ENCODE data around the gene GCH1.
"Not testable (repeated sequence)": the region's sequence is repeated elsewhere in the genome, so short reads cannot be mapped to it uniquely, and the experiment has no call there.

The GCH1 gene

DNA sequence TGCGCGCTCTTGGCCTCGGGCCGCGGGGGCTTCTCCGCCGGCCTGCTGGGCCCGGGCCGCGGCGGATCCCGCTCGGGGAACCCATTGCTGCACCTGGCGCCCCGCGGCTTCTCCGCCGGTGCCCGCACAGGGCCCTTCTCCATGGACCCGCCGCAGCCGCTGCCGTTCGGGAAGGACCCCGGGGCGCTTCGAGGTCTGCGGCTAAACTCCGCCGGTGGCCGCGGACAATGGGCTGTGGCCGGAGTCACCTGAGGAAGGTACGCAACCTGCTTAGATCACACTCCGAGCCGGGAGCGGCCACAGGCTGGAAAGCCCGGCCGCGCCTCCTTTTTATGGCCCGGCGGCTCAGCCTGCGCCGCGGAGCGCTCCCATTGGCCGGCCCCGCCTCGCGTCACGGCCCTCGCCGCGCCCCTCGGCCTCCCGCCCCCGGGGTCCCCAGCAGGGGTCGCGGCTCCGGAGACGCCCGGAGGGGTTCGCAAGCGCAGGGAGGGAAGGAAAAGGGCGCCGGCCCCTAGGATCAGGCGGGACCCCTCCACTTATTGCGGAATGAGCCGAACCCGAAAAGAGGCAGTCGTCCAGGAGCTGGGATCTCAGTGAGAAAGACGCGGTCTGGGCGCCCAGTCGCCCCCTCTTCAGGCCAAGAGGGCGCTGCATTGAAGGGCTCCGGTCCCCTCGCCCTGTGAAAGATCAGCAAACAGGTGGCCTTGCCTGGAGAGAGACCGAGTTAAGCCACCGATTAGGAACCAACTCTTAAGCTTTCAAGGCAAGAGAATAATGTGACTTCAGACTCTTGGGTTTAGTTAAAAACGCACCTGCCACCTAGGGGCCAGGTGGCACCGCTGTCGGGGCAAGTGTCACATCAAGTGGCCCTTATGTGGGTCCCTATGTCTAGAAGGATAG, at the start of gene GCH1:
Gene GCH1 (minus strand): TSS at position 306 of the 900 bp plus-strand sequence. CDS start 163 bp downstream, at position 143.
- peak; percentile 17 for DNase-seq (ENCODE audit: low read depth)

DNA sequence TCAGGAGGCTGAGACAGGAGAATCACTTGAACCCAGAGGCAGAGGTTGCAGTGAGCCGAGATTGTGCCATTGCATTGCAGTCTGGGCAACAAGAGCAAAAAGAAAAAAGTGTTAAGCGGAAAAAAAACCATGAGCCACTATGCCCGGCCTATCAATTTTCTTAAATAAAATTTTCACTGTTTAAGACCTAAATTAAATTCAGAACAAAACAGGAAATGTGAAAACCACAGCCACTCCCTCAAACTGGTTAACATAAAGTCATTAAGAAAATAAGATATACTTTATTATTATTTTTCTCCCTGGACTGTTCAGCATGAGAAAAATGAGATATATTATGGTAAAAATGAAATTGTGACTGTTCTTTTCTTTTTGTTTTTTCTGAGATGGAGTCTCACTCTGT, 44.6 kb upstream of the GCH1 start:
- no peak for DNase-seq (ENCODE audit: low read depth)

- DNase-seq (ENCODE audit: low read depth): no peak
Measured at GRCh38 chr14:54946500-54946899, 43.9 kb upstream of the GCH1 start.

DNA sequence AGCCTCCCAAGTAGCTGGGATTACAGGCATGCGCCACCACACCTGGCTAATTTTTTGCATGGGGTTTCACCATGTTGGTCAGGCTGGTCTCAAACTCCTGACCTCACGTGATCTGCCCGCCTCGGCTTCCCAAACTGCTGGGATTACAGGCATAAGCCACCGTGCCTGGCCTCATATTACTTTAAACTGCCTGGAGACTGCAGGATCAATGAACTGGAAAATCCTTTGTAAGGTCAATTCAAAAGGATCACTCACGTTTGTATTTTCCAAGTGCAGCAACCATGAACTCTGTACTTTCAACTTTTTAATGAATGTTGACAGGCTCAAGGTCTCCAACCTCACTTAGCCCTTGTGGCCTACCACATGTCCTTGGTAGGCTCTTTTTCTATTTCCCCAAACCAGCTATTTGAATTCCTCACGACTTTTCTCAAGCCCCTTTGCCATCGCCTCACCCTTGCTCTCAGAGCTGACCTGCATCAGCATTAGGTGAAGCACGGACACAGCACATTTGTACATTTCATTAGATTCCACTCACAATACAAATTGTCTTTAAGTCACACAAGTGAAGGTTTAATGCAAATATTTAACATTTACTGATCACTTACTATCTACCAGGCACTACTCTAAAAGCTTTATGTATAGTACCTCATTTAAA, 42.2 kb upstream of the GCH1 start:
- DNase-seq (ENCODE audit: low read depth): no peak

- no peak for DNase-seq (ENCODE audit: low read depth)
Measured at GRCh38 chr14:54942913-54943312, 40.3 kb upstream of the GCH1 start.

- DNase-seq (ENCODE audit: low read depth): no peak
Measured at GRCh38 chr14:54936816-54937215, 34.2 kb upstream of the GCH1 start.

GRCh38 chr14:54935958-54936357, 33.3 kb upstream of the GCH1 start:
- peak; percentile 35 for DNase-seq (ENCODE audit: low read depth)

- no peak for DNase-seq (ENCODE audit: low read depth)
Measured at GRCh38 chr14:54935100-54935499, 32.5 kb upstream of the GCH1 start.

DNA sequence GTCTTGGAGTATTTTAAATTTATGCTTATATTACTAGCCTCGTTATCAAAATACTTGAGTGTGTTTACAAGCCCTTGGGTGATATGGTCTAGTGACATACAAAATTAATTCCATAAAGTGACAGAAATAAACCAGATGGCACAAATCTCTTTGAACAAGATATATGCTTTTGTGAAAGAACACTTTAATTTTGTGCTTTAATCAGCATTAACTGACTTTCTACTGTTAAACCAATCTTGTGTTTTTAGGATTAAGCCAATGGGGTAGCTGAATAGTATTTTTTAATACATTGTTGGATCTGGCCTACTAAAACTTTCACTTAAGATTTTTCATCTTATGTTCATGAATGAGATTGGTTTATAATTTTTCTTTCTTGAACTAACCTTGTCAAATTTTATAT, 30.4 kb upstream of the GCH1 start:
- no peak for DNase-seq (ENCODE audit: low read depth)

DNA sequence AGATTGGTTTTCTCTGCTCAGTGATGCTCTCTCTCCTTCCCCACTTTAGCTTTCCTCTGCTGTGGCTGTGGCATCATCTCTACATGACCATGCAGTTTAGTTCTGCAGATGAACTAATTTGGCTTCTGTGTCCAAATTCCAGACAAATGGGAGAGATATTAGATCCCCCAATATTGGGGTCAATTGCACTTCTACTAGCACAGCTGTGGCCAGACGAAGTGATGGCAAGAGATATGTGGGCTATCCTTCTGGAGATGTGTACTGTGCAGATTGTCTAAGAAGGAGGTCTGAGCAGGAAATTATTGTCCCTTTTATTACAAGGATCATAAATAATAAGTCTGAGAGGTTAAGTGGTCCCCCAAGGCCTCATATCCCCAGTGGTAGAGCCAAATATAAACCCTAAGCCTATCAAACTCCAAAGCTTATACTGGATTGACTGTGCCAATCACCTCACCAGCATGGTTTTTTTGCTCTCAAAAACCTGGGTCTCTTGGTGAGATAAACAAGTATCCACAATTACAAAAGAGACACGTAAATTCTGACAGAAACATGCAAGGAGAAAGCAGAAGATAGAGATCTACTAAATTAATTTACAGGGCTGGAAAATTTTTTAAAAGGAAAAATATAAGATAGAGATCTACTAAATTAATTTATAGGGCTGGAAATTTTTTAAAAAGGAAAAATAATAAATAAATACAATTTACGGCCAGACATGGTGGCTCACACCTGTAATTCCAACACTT, 29.1 kb upstream of the GCH1 start:
- no peak for DNase-seq (ENCODE audit: low read depth)

GRCh38 chr14:54931101-54931500, 28.5 kb upstream of the GCH1 start:
- no peak for DNase-seq (ENCODE audit: low read depth)

DNA sequence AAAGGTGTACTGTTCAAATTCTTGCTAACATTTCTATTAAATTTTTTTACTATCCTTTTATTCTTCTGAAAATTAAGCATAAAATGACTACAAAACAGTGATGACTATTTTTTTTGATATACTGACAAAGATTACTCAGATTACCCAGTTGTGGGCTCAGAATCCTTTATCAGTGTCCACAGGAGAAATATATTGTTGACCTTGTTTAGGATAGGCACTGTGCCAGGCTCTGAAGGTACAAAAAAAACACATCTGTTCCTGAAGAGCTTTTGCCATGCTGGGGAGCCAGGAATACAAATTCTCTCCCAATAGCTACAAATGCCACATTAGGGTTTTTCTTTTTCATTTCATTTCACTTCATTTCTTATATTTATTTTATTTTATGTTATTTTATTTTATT, 26.9 kb upstream of the GCH1 start:
- DNase-seq (ENCODE audit: low read depth): no peak

GRCh38 chr14:54928216-54928615, 25.6 kb upstream of the GCH1 start:
- no peak for DNase-seq (ENCODE audit: low read depth)

- no peak for DNase-seq (ENCODE audit: low read depth)
Measured at GRCh38 chr14:54927551-54927950, 24.9 kb upstream of the GCH1 start.

GRCh38 chr14:54926570-54926969, 23.9 kb upstream of the GCH1 start:
- DNase-seq (ENCODE audit: low read depth): not testable (repeated sequence)

DNA sequence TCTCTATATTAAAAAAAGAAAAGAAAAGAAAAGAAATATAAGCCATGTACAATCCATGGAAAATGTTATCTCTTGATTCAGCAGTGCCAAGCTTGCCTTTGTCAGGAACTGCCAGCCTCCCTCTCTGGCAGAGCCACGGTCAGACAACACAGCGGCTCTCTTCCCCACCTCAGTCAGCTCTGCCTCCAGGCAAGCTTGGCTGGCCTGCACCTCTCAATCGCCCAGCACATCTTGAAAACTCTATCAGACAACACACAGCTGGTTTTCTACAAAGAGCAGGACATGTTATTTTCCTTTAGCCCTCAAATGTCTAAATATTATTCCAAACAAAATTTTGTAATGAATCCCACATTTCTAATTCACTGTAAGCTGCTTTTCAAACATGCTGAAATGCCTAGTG, 20.0 kb upstream of the GCH1 start:
- peak; percentile 15 for DNase-seq (ENCODE audit: low read depth)

DNA sequence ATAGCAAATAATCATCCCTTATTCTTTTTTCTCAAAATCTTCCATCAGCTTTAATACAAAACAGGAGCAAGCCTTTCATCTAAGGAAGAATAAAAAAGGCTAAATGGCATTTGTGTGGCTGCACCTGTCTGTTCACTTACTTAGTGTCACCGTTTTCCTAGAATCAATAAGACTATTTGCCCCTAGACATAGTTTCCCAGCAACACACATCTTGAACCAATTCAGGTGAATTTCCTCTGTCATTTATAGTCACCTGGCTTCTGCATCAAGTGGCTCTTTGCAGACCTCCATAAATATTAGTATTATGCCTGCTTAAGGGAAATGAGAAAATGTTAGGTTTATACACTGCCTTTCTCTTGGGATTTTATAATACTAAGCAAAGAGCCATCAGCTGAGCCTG, 17.4 kb upstream of the GCH1 start:
- no peak for DNase-seq (ENCODE audit: low read depth)

DNA sequence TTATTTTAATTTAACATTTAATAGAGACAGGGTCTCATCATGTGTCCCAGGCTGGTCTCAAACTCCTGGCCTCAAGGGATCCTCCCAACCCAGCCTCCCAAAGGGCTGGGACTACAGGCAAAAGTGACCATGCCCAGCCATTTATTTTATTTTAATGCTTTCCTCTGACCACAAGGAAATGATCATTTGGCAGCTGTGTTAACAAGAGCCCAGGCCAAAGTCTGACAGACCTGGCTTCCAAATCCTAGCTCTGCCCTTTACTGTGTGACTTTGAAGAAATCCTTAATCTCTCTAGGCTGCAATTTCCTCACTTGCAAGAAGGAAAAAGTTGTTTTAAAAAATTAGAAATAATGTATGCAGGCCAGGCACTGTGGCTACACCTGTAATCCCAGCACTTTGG, 16.7 kb upstream of the GCH1 start:
- no peak for DNase-seq (ENCODE audit: low read depth)

GRCh38 chr14:54918427-54918826, 15.8 kb upstream of the GCH1 start:
- DNase-seq (ENCODE audit: low read depth): no peak

- no peak for DNase-seq (ENCODE audit: low read depth)
Measured at GRCh38 chr14:54916101-54916500, 13.5 kb upstream of the GCH1 start.

DNA sequence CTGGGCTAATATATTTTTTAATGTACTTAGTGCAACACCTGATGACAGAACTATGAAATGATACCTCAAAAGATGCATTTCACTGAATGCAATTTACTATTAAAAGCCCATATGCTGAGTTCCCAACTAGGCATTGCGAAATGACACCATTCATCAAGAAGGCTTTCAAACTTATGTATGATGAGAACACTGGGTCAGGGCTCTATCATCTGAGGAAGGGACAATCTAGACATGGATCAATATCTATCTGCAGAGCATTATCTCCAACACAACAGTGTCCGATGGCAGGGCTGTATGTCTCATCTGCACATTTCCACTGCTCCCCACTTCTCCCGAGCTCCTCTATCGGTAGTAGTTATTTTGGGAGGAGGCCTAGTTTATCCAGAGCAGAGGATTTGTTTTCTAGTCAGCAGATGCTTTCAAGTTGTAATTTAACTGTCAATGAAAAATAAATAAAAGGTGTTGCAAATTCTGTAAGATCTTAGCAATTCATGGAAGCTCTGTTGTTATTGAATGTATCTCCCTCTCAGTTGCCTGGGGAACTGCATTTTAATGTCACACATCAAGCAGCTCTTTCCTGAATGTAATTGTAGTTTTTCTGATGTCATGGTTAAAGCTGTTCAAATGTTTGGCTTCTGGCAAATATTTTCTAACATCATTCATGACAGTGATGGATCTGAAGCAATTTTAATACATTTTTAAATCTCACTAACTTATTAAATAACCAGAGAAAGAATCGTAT, 7.4 kb upstream of the GCH1 start:
- no peak for DNase-seq (ENCODE audit: low read depth)

DNA sequence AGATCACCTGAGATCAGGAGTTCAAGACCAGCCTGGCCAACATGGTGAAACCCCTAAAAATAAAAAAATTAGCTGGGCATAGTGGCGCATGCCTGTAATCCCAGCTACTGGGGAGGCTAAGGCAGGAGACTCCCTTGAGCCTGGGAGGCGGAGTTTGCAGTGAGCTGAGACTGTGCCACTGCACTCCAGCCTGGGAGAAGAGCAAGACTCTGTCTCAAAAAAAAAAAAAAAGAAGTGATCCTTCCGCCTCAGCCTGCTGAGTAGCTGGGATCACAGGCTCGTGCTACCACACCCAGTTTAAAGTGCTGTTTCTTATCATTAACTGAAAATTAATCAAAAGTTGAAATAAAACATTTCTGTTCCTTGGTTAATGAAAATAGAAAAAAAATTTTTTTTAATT, 6.3 kb upstream of the GCH1 start:
- DNase-seq (ENCODE audit: low read depth): not testable (repeated sequence)
